ACC112 (cell line): ENCODE measurements around the gene DHX35.

Source experiments
- H2AFZ ChIP-seq: fragments of 200-600 bp; sonication (generic); one replicate; pipeline ENCODE4 v1.6.0; 2017; ENCODE audit warnings: antibody characterized with exemption, low read length; ENCODE audit not compliant: unreplicated experiment
- H3K27ac ChIP-seq: fragments of 200-600 bp; sonication (generic); 2 replicates; pipeline ENCODE4 v1.5.1; 2014; ENCODE audit warnings: low read depth, mild to moderate bottlenecking, antibody characterized with exemption, low read length, moderate library complexity
- H3K27me3 ChIP-seq: fragments of 200-600 bp; sonication (generic); 2 replicates; pipeline ENCODE4 v1.6.1; 2014; ENCODE audit warnings: mild to moderate bottlenecking, antibody characterized with exemption, low read length, moderate library complexity, mixed read lengths; ENCODE audit not compliant: insufficient read depth
- H3K36me3 ChIP-seq: fragments of 200-600 bp; sonication (generic); 2 replicates; pipeline ENCODE4 v1.6.1; 2016; ENCODE audit warnings: mild to moderate bottlenecking, antibody characterized with exemption, low read length, moderate library complexity, mixed read lengths; ENCODE audit not compliant: insufficient read depth
- H3K4me1 ChIP-seq: fragments of 200-600 bp; sonication (generic); one replicate; pipeline ENCODE4 v1.6.1; 2016; ENCODE audit warnings: low read length, mixed read lengths; ENCODE audit not compliant: insufficient read depth, unreplicated experiment, control insufficient read depth
- H3K4me3 ChIP-seq: fragments of 200-600 bp; sonication (generic); 2 replicates; pipeline ENCODE4 v1.5.1; 2014; ENCODE audit warnings: mild to moderate bottlenecking, low read depth, low read length
- H3K79me2 ChIP-seq: fragments of 200-600 bp; sonication (generic); one replicate; pipeline ENCODE4 v1.6.0; 2016; ENCODE audit warnings: low read length; ENCODE audit not compliant: control insufficient read depth, unreplicated experiment, insufficient read depth

DHX35 gene

GRCh38 chr20:39072132-39072531 is 110.0 kb downstream of the DHX35 start:
- Histone ChIP-seq H3K79me2 (no peaks in the 10 kb centered on the region), H2AFZ (no peak overlapping the region), H3K36me3 (no peaks in the 10 kb centered on the region), H3K27me3 (peaks cover 55% of the 10 kb centered on the region), H3K4me1 (peaks cover 6% of the 10 kb centered on the region), H3K27ac (no peak overlapping the region), H3K4me3 (no peak overlapping the region)

GRCh38 chr20:39072653-39073052 is 110.5 kb downstream of the DHX35 start:
- no peaks in the 10 kb centered on the region for H3K79me2 ChIP-seq
- H3K4me1 ChIP-seq, result peaks cover 6% of the 10 kb centered on the region
- H3K4me3 ChIP-seq, result no peak overlapping the region
- H2AFZ ChIP-seq, result no peak overlapping the region
- peaks cover 61% of the 10 kb centered on the region for H3K27me3 ChIP-seq
- no peak overlapping the region for H3K27ac ChIP-seq
- H3K36me3 ChIP-seq, result no peaks in the 10 kb centered on the region

GRCh38 chr20:39075731-39076130 is 113.6 kb downstream of the DHX35 start:
- H3K36me3 ChIP-seq, result no peaks in the 10 kb centered on the region
- H3K27ac ChIP-seq, result no peak overlapping the region
- H3K79me2 ChIP-seq, result no peaks in the 10 kb centered on the region
- peaks cover 47% of the 10 kb centered on the region for H3K27me3 ChIP-seq
- no peak overlapping the region for H3K4me3 ChIP-seq
- peaks cover 6% of the 10 kb centered on the region for H3K4me1 ChIP-seq
- H2AFZ ChIP-seq, result no peak overlapping the region

DNA sequence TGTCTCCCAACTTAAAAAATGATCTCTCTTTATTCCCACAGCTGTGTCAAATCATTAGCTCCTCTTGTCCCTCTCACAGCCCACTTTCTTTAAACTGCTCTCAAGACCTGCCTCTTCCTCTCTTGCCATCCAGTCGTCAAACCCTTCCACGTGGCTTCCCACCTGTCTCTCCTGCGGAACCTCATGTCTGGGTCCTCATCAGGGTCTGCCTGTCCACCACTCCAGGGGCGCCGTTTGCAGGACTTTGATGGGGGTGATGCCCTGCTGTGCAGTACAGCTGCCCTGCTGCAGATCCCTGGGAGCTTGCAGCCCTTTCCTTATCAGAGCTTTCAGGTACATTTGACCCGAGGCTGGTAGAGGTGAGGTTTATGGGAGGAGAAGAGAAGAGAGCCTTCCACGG is 114.8 kb downstream of the DHX35 start:
- Histone ChIP-seq H3K79me2 (no peaks in the 10 kb centered on the region), H3K36me3 (no peaks in the 10 kb centered on the region)

DNA sequence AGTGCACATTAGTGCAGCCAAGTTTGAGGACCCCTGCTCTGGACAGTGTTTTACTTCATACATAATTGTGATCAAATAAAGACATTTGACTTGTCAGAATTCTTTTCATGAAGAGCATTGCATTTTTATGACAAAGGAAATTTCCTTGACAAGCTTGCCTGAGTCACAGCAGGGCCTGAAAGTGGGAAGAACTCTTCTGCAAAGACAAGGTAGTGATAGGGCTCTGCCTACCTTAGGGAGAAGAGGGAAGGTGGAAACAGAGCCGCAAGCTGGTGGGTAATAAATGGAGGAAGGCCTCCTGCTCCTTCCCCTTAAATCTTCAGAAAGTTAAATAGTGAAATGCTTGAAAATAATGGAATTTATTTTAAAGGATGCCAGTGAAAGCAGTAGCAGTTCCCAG is 118.2 kb downstream of the DHX35 start:
- H3K79me2 ChIP-seq, result no peaks in the 10 kb centered on the region
- no peaks in the 10 kb centered on the region for H3K36me3 ChIP-seq
- no peaks in the 10 kb centered on the region for H3K4me1 ChIP-seq
- peaks cover 57% of the 10 kb centered on the region for H3K27me3 ChIP-seq
- H2AFZ ChIP-seq, result no peak overlapping the region
- H3K4me3 ChIP-seq, result no peak overlapping the region
- H3K27ac ChIP-seq, result no peak overlapping the region

More for the DNA sequence above, 114.8 kb downstream of the DHX35 start:
- no peak overlapping the region for H3K4me3 ChIP-seq
- no peaks in the 10 kb centered on the region for H3K4me1 ChIP-seq
- H2AFZ ChIP-seq, result no peak overlapping the region
- peaks cover 54% of the 10 kb centered on the region for H3K27me3 ChIP-seq
- H3K27ac ChIP-seq, result no peak overlapping the region

DNA sequence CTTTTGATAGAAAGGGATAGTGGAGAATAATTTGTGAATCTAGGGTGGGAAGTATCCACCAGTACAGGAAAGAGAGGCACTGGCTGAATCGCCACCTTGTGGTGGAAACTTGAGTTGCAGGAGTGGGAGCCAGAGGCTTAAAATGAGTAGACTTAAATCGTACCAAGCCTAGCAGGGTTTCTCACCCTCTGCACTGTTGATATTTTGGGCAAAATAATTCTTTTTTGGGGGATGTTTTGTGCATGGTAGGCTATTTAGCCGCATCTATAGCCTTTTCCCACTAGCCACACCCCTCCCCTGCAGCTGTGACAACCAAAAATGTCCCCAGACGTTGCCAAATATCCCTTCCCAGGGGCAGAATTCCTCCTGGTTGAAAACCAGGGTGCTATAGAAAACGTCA is 119.1 kb downstream of the DHX35 start:
- H3K27ac ChIP-seq, result no peak overlapping the region
- no peak overlapping the region for H2AFZ ChIP-seq
- H3K4me1 ChIP-seq, result no peaks in the 10 kb centered on the region
- no peaks in the 10 kb centered on the region for H3K79me2 ChIP-seq
- H3K27me3 ChIP-seq, result peaks cover 55% of the 10 kb centered on the region
- no peak overlapping the region for H3K4me3 ChIP-seq
- no peaks in the 10 kb centered on the region for H3K36me3 ChIP-seq

DNA sequence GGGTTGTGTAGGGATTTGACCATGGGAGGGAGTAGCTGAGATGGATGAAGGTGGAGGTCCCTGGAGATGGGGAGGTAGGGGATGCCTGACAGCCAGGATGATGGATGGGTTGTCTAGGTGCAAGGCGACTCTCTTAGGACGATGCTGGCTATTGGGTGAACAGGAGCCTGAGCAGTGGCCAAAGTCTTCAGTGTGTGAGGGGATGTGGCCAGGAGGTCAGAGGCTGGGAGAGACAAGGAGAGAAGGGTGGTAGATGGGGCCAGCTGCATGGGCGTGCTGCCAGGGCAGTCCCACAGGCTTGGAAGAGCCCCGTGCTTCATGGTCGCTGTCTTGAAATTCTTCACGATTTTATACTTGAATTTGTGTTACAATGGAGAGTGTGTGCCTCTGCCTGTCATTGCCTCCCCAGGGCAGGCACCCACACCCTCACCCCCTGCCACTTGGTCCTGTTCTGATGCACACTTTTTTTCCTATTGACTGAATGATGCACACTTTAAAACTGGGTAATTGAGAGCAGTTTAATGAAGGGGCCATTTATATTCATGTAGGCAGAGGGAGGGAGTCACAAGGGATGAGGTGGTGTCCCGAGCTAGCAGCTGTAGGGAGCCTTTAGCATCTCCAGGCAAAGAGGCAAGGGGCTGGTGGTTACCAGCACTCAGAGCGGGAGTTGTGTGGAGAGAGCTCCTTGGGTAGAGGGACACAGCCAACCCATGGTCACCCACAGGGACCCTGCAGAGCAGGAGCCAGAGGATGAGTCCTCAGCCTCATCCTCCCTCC is 120.7 kb downstream of the DHX35 start:
- Histone ChIP-seq H2AFZ (no peak overlapping the region), H3K27ac (no peak overlapping the region), H3K79me2 (no peaks in the 10 kb centered on the region), H3K27me3 (peaks cover 44% of the 10 kb centered on the region), H3K4me1 (no peaks in the 10 kb centered on the region), H3K36me3 (no peaks in the 10 kb centered on the region), H3K4me3 (no peak overlapping the region)

- no peak overlapping the region for H3K27ac ChIP-seq
- peaks cover 42% of the 10 kb centered on the region for H3K27me3 ChIP-seq
- H3K79me2 ChIP-seq, result no peaks in the 10 kb centered on the region
- H3K4me3 ChIP-seq, result no peak overlapping the region
- no peak overlapping the region for H2AFZ ChIP-seq
- H3K36me3 ChIP-seq, result no peaks in the 10 kb centered on the region
- H3K4me1 ChIP-seq, result no peaks in the 10 kb centered on the region
Measured at GRCh38 chr20:39083761-39084160, 121.6 kb downstream of the DHX35 start.

- H3K4me1 ChIP-seq, result no peaks in the 10 kb centered on the region
- H3K36me3 ChIP-seq, result no peaks in the 10 kb centered on the region
- no peaks in the 10 kb centered on the region for H3K79me2 ChIP-seq
- no peak overlapping the region for H3K4me3 ChIP-seq
- no peak overlapping the region for H2AFZ ChIP-seq
- H3K27me3 ChIP-seq, result peaks cover 31% of the 10 kb centered on the region
- H3K27ac ChIP-seq, result no peak overlapping the region
Measured at GRCh38 chr20:39089029-39089428, 126.9 kb downstream of the DHX35 start.
